DOHH2 (cell line): ENCODE data around the gene FMNL2.

Source experiments
- H3F3A ChIP-seq: fragments of 200-600 bp; sonication (generic), shearing (Covaris generic); 2 replicates; pipeline ENCODE4 v1.6.0; 2016; ENCODE audit warnings: antibody characterized with exemption, mild to moderate bottlenecking; ENCODE audit not compliant: control insufficient read depth, insufficient read depth
- H3K27ac ChIP-seq: fragments of 200-600 bp; sonication (generic); 2 replicates; pipeline ENCODE4 v1.5.1; 2014; ENCODE audit warnings: low read depth, mild to moderate bottlenecking, low read length, moderate library complexity
- H3K27me3 ChIP-seq: fragments of 200-600 bp; sonication (generic); 2 replicates; pipeline ENCODE4 v1.6.1; 2014; ENCODE audit warnings: mild to moderate bottlenecking, low read length, mixed read lengths; ENCODE audit not compliant: control insufficient read depth
- H3K36me3 ChIP-seq: fragments of 200-600 bp; sonication (generic); 2 replicates; pipeline ENCODE4 v1.6.1; 2014; ENCODE audit warnings: mild to moderate bottlenecking, low read length, moderate library complexity, mixed read lengths; ENCODE audit not compliant: control insufficient read depth
- H3K4me1 ChIP-seq: fragments of 200-600 bp; sonication (generic); 2 replicates; pipeline ENCODE4 v1.6.1; 2014; ENCODE audit warnings: mild to moderate bottlenecking, low read length, mixed read lengths; ENCODE audit not compliant: control insufficient read depth
- H3K4me2 ChIP-seq: fragments of 200-600 bp; sonication (generic); 2 replicates; pipeline ENCODE4 v1.6.0; 2014; ENCODE audit warnings: mild to moderate bottlenecking, low read length, moderate library complexity
- H3K4me3 ChIP-seq: fragments of 200-600 bp; sonication (generic); 2 replicates; pipeline ENCODE4 v1.5.1; 2014; ENCODE audit warnings: mild to moderate bottlenecking, low read length, mixed read lengths
- H3K79me2 ChIP-seq: fragments of 200-600 bp; sonication (generic); 2 replicates; pipeline ENCODE4 v1.6.1; 2014; ENCODE audit warnings: mild to moderate bottlenecking, low read length, mixed read lengths; ENCODE audit not compliant: control insufficient read depth
- H3K9me2 ChIP-seq: fragments of 200-600 bp; sonication (generic); replicated peaks from 2 replicates; pipeline ENCODE4 v1.6.1; 2014; ENCODE audit warnings: mild to moderate bottlenecking, low read length, mixed read lengths; ENCODE audit not compliant: control insufficient read depth
- H3K9me3 ChIP-seq: fragments of 200-600 bp; sonication (generic); 2 replicates; pipeline ENCODE4 v1.6.1; 2014; ENCODE audit warnings: antibody characterized with exemption, low read length, mixed read lengths; ENCODE audit not compliant: control insufficient read depth, insufficient read depth
- H4K20me1 ChIP-seq: fragments of 200-600 bp; sonication (generic); 2 replicates; pipeline ENCODE4 v1.6.0; 2014; ENCODE audit warnings: low read depth, mild to moderate bottlenecking, antibody characterized with exemption, low read length, moderate library complexity; ENCODE audit not compliant: control insufficient read depth, insufficient read depth
- CTCF ChIP-seq: fragments of 200-600 bp; sonication (generic); IDR thresholded peaks from one replicate; pipeline ENCODE4 v1.5.1; 2014; ENCODE audit warnings: antibody characterized with exemption, mild to moderate bottlenecking, low read depth, low read length; ENCODE audit not compliant: poor library complexity, severe bottlenecking
- EZH2phosphoT487 ChIP-seq: fragments of 200-600 bp; sonication (generic); IDR thresholded peaks from 2 replicates; pipeline ENCODE4 v1.6.1; 2017; ENCODE audit warnings: borderline replicate concordance, mild to moderate bottlenecking, antibody characterized with exemption, low read length, moderate library complexity, mixed read lengths

FMNL2 gene

GRCh38 chr2:152558158-152558984 lies 223.4 kb downstream of the FMNL2 start:
- H3K36me3 ChIP-seq = no peaks in the 10 kb centered on the region
- no peaks in the 10 kb centered on the region for H3K4me1 ChIP-seq
- H3F3A ChIP-seq = no peaks in the 10 kb centered on the region
- H3K27me3 ChIP-seq = no peaks in the 10 kb centered on the region
- H3K4me2 ChIP-seq = no peak overlapping the region
- no peaks in the 10 kb centered on the region for H4K20me1 ChIP-seq
- TF ChIP-seq EZH2phosphoT487 (no peak), CTCF (no peak)
- H3K9me3 ChIP-seq = no peaks in the 10 kb centered on the region
- H3K79me2 ChIP-seq = no peaks in the 10 kb centered on the region
- H3K4me3 ChIP-seq = no peak overlapping the region
- H3K27ac ChIP-seq = no peak overlapping the region
- no peaks in the 10 kb centered on the region for H3K9me2 ChIP-seq

DNA sequence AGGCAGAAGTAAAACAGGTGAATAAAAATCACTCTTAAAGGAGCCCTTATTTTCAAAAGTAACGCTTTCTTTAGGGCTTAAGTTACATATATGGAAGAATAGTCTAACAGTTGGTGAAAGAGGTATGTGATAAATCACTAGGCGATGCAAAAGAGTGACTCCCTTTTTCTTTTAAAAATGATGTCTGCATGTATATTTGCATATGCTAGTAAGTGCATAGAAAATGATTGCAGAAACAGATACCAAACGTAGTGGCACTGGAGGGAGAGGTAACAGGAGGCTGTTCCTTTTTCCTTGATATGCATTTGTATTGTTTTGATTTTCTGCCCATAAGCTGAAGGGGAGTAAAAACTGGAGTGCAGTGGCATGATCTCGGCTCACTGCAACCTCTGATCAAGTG lies 224.0 kb downstream of the FMNL2 start:
- Histone ChIP-seq H3K36me3 (no peaks in the 10 kb centered on the region), H3F3A (no peaks in the 10 kb centered on the region), H4K20me1 (no peaks in the 10 kb centered on the region), H3K4me3 (no peak overlapping the region), H3K27ac (no peak overlapping the region), H3K79me2 (no peaks in the 10 kb centered on the region), H3K9me3 (no peaks in the 10 kb centered on the region), H3K9me2 (no peaks in the 10 kb centered on the region), H3K4me1 (no peaks in the 10 kb centered on the region), H3K4me2 (no peak overlapping the region), H3K27me3 (no peaks in the 10 kb centered on the region)
- TF ChIP-seq CTCF (no peak), EZH2phosphoT487 (no peak)

DNA sequence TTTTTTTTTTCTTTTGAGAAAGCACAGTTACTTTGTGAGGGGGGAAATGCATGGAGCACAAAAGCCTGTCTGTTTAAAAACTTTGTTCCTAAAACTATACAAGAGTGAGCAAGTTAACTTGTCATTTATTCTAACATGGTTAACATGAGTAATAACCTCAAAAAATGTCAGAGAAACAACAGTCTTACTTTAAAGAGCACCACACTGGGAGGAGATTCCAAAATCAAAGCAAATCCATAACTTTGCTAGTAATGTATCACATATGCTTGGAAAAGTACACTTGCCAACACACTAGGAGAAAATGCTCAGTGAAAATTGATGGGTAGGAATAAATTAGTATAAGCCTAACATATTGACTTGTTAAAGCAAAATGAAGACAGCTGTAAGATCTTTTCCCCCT lies 225.2 kb downstream of the FMNL2 start:
- Histone ChIP-seq H3K9me3 (no peaks in the 10 kb centered on the region), H3K27ac (no peak overlapping the region), H3K4me1 (no peaks in the 10 kb centered on the region), H3K4me2 (no peak overlapping the region), H3K79me2 (no peaks in the 10 kb centered on the region), H4K20me1 (no peaks in the 10 kb centered on the region), H3K36me3 (no peaks in the 10 kb centered on the region), H3K27me3 (no peaks in the 10 kb centered on the region), H3K9me2 (no peaks in the 10 kb centered on the region), H3K4me3 (no peak overlapping the region), H3F3A (no peaks in the 10 kb centered on the region)
- TF ChIP-seq EZH2phosphoT487 = no peak
- no peak for TF ChIP-seq CTCF
